Neutrophil (primary cell): ENCODE results near the gene KCTD1.

ENCODE experiments used
- H3K27ac ChIP-seq: fragments of 200-600 bp; sonication (generic); 2 replicates; pipeline ENCODE4 v1.5.1; 2016; ENCODE audit warnings: mild to moderate bottlenecking, moderate library complexity
- H3K27me3 ChIP-seq: fragments of 200-600 bp; sonication (generic); 2 replicates; pipeline ENCODE4 v1.6.0; 2016; ENCODE audit warnings: mild to moderate bottlenecking
- H3K36me3 ChIP-seq: fragments of 200-600 bp; sonication (generic); 2 replicates; pipeline ENCODE4 v1.5.1; 2017
- H3K4me1 ChIP-seq, 2 experiments: fragments of 200-600 bp in 1 of 2; sonication (generic) in 1 of 2; 1 replicate in 1 of 2; 2 replicates in 1 of 2; pipeline versions ENCODE4 v1.5.1 to v1.6.1; 2013 to 2016; ENCODE audit warnings: low read depth in 1 of 2, low read length in 1 of 2, mild to moderate bottlenecking in 1 of 2, moderate library complexity in 1 of 2; ENCODE audit not compliant: control insufficient read depth in 1 of 2, insufficient read depth in 1 of 2
- H3K4me3 ChIP-seq, 2 experiments: fragments of 200-600 bp in 1 of 2; sonication (generic) in 1 of 2; 1 replicate in 1 of 2; 2 replicates in 1 of 2; pipeline ENCODE4 v1.5.1; 2013 to 2016; ENCODE audit warnings: low read depth in 1 of 2, low read length in 1 of 2, mild to moderate bottlenecking in 1 of 2, moderate library complexity in 1 of 2
- H3K9me3 ChIP-seq: fragments of 200-600 bp; sonication (generic); 2 replicates; pipeline ENCODE4 v1.5.1; 2016
- CTCF ChIP-seq: fragments of 200-600 bp; sonication (generic); IDR thresholded peaks from 2 replicates; pipeline ENCODE4 v1.5.1; 2016; ENCODE audit warnings: antibody characterized with exemption

KCTD1 gene

GRCh38 chr18:26532367-26533340 lies 15.7 kb downstream of the KCTD1 start:
- Histone ChIP-seq H3K27me3 (no peaks in the 10 kb centered on the region), H3K9me3 (no peaks in the 10 kb centered on the region), H3K27ac (no peak overlapping the region), H3K4me1 (no peaks in the 10 kb centered on the region), H3K36me3 (no peaks in the 10 kb centered on the region), H3K4me3 (no peak overlapping the region)
- TF ChIP-seq CTCF = no peak

- H3K9me3 ChIP-seq = no peaks in the 10 kb centered on the region
- no peaks in the 10 kb centered on the region for H3K4me1 ChIP-seq
- no peaks in the 10 kb centered on the region for H3K27me3 ChIP-seq
- no peak overlapping the region for H3K27ac ChIP-seq
- no peaks in the 10 kb centered on the region for H3K36me3 ChIP-seq
- no peak overlapping the region for H3K4me3 ChIP-seq
- TF ChIP-seq CTCF = no peak
These were observed 16.6 kb downstream of the KCTD1 start for GRCh38 chr18:26531605-26532298.

GRCh38 chr18:26526966-26527234 lies 21.5 kb downstream of the KCTD1 start:
- no peak overlapping the region for H3K4me3 ChIP-seq
- no peak for TF ChIP-seq CTCF

GRCh38 chr18:26526128-26526965 lies 22.0 kb downstream of the KCTD1 start:
- Histone ChIP-seq H3K27ac (no peak overlapping the region), H3K36me3 (no peaks in the 10 kb centered on the region), H3K27me3 (no peaks in the 10 kb centered on the region), H3K4me1 (no peaks in the 10 kb centered on the region), H3K4me3 (no peak overlapping the region), H3K9me3 (no peaks in the 10 kb centered on the region)
- TF ChIP-seq CTCF = no peak

More at GRCh38 chr18:26526966-26527234, 21.5 kb downstream of the KCTD1 start:
- Histone ChIP-seq H3K4me1 (no peaks in the 10 kb centered on the region), H3K27me3 (no peaks in the 10 kb centered on the region), H3K27ac (no peak overlapping the region), H3K36me3 (no peaks in the 10 kb centered on the region), H3K9me3 (no peaks in the 10 kb centered on the region)

GRCh38 chr18:26524504-26525351 lies 23.6 kb downstream of the KCTD1 start:
- Histone ChIP-seq H3K4me3 (no peak overlapping the region), H3K27ac (no peak overlapping the region), H3K36me3 (no peaks in the 10 kb centered on the region), H3K9me3 (no peaks in the 10 kb centered on the region), H3K4me1 (no peaks in the 10 kb centered on the region), H3K27me3 (no peaks in the 10 kb centered on the region)
- no peak for TF ChIP-seq CTCF
